ENCODE measurements around the gene USP5. TPM values are rescaled to one million over a fixed set of nuclear protein-coding genes. Genes with fewer than 3 reads are reported as not detected.

Gene USP5
- total and polyA plus RNA-seq, 2 donors (not counting 3 experiments of a cell fraction or from before 2014, with no cell fraction given), result 68.9 to 135 TPM

- no peak overlapping the region for H2AFZ ChIP-seq (ENCODE audit: low read depth, low read length)
- H3K79me2 ChIP-seq (ENCODE audit: control insufficient read depth, insufficient read depth, low read length), result no peaks in the 10 kb centered on the region
- no peaks in the 10 kb centered on the region for H3K27me3 ChIP-seq (ENCODE audit: control insufficient read depth in 2 of 2, insufficient read depth in 2 of 2, low read length in 2 of 2)
- no peak overlapping the region for H3K27ac ChIP-seq (ENCODE audit: insufficient read depth, low read depth, low read length)
- no peaks in the 10 kb centered on the region for H3K4me1 ChIP-seq (ENCODE audit: control insufficient read depth, extremely low read depth, insufficient read depth, low read length)
- H3K4me3 ChIP-seq (replicated peaks in 1 of 3; ENCODE audit: insufficient read depth in 1 of 3, low read depth in 1 of 3, low read length in 3 of 3), result no peak overlapping the region
- peaks cover 15 to 64% of the 10 kb centered on the region in 2 experiments for H3K36me3 ChIP-seq (ENCODE audit: control insufficient read depth in 2 of 2, extremely low read depth in 1 of 2, insufficient read depth in 2 of 2, low read length in 2 of 2)
- H4K20me1 ChIP-seq (replicated peaks; ENCODE audit: control insufficient read depth, extremely low read depth, insufficient read depth, low read length), result no peaks in the 10 kb centered on the region
- TF ChIP-seq POLR2AphosphoS5 (IDR thresholded peaks at IDR 0.05; ENCODE audit: insufficient read depth, low read depth, low read length), result no peak
- intact Hi-C loops (cut with micrococcal nuclease), result no loop called here
- H3K9me3 ChIP-seq (replicated peaks; ENCODE audit: control insufficient read depth, insufficient read depth, low read length), result no peaks in the 10 kb centered on the region
- no peaks in the 10 kb centered on the region for H3K9me1 ChIP-seq (replicated peaks; ENCODE audit: control insufficient read depth, extremely low read depth, insufficient read depth, low read length)
- no peak for DNase-seq (ENCODE audit: low read depth, low spot score)
- H3K9ac ChIP-seq (replicated peaks; ENCODE audit: extremely low read depth, insufficient read depth, low read length), result no peak overlapping the region
- CTCF ChIA-PET, result interaction anchor here (1.0 to 1.9 kb wide), 3 partner anchors 8 to 11 kb away, joined by 4 to 7 read pairs (median 5); partner anchors contain the start of gene SPSB2
- no peak for FAIRE-seq
- POLR2A ChIA-PET, result no interaction called here
- dilution Hi-C loops (cut with MboI; ENCODE audit: extremely low pct_ligation_motif_present, low sequenced_read_pairs), result no loop called here
- no TSS peak for BruUV-seq (replicated peaks)
- no peak overlapping the region for H3K4me2 ChIP-seq (ENCODE audit: insufficient read depth, low read length)
Measured at GRCh38 chr12:6861391-6861790, 9.4 kb downstream of the USP5 start.

DNA sequence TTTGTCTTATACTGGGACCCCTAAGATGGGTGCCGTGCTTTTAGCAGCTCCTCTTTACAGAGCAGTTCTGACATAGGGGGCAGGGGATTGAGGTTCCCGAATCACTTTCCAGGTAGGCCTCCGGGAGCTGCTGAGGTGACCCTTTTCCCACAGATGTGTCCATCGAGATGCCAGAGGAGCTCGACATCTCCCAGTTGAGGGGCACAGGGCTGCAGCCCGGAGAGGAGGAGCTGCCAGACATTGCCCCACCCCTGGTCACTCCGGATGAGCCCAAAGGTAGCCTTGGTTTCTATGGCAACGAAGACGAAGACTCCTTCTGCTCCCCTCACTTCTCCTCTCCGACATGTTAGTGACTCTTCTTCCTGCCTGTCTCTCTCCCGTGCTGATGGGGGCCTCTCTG is 11.1 kb downstream of the USP5 start:
- CTCF ChIA-PET, result no interaction called here
- POLR2A ChIA-PET, result no interaction called here
- BruUV-seq (replicated peaks), result no TSS peak

More for the DNA sequence above, 11.1 kb downstream of the USP5 start:
- Histone ChIP-seq H3K36me3 (ENCODE audit: control insufficient read depth in 2 of 2, extremely low read depth in 1 of 2, insufficient read depth in 2 of 2, low read length in 2 of 2) (peaks cover 9 to 53% of the 10 kb centered on the region in 2 experiments), H4K20me1 (replicated peaks; ENCODE audit: control insufficient read depth, extremely low read depth, insufficient read depth, low read length) (no peaks in the 10 kb centered on the region), H3K9me1 (replicated peaks; ENCODE audit: control insufficient read depth, extremely low read depth, insufficient read depth, low read length) (no peaks in the 10 kb centered on the region), H3K27ac (ENCODE audit: insufficient read depth, low read depth, low read length) (no peak overlapping the region), H3K4me1 (ENCODE audit: control insufficient read depth, extremely low read depth, insufficient read depth, low read length) (peaks cover 5% of the 10 kb centered on the region), H3K4me3 (replicated peaks in 1 of 3; ENCODE audit: insufficient read depth in 1 of 3, low read depth in 1 of 3, low read length in 3 of 3) (no peak overlapping the region), H3K27me3 (ENCODE audit: control insufficient read depth in 2 of 2, insufficient read depth in 2 of 2, low read length in 2 of 2) (no peaks in the 10 kb centered on the region), H2AFZ (ENCODE audit: low read depth, low read length) (no peak overlapping the region), H3K9ac (replicated peaks; ENCODE audit: extremely low read depth, insufficient read depth, low read length) (no peak overlapping the region), H3K9me3 (replicated peaks; ENCODE audit: control insufficient read depth, insufficient read depth, low read length) (no peaks in the 10 kb centered on the region), H3K4me2 (ENCODE audit: insufficient read depth, low read length) (no peak overlapping the region), H3K79me2 (ENCODE audit: control insufficient read depth, insufficient read depth, low read length) (peaks cover 6% of the 10 kb centered on the region)
- dilution Hi-C loops (cut with MboI; ENCODE audit: extremely low pct_ligation_motif_present, low sequenced_read_pairs), result no loop called here
- TF ChIP-seq MYC (IDR thresholded peaks at IDR 0.05; ENCODE audit: low read depth, low read length), result no peak
- no peak for TF ChIP-seq POLR2AphosphoS5 (IDR thresholded peaks at IDR 0.05; ENCODE audit: insufficient read depth, low read depth, low read length)
- TF ChIP-seq, protein P1, sequence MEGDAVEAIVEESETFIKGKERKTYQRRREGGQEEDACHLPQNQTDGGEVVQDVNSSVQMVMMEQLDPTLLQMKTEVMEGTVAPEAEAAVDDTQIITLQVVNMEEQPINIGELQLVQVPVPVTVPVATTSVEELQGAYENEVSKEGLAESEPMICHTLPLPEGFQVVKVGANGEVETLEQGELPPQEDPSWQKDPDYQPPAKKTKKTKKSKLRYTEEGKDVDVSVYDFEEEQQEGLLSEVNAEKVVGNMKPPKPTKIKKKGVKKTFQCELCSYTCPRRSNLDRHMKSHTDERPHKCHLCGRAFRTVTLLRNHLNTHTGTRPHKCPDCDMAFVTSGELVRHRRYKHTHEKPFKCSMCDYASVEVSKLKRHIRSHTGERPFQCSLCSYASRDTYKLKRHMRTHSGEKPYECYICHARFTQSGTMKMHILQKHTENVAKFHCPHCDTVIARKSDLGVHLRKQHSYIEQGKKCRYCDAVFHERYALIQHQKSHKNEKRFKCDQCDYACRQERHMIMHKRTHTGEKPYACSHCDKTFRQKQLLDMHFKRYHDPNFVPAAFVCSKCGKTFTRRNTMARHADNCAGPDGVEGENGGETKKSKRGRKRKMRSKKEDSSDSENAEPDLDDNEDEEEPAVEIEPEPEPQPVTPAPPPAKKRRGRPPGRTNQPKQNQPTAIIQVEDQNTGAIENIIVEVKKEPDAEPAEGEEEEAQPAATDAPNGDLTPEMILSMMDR (IDR thresholded peaks at IDR 0.05; ENCODE audit: extremely low read depth in 1 of 2, insufficient read depth in 1 of 2, low read depth in 1 of 2, low read length in 2 of 2), result no peak
- no peak for TF ChIP-seq MAX (IDR thresholded peaks at IDR 0.05; ENCODE audit: insufficient read depth, insufficient read length)
- TF ChIP-seq POLR2A (IDR thresholded peaks at IDR 0.05; ENCODE audit: low read depth, low read length), result no peak
- TF ChIP-seq FOS (IDR thresholded peaks at IDR 0.05; ENCODE audit: borderline replicate concordance, insufficient read depth, low read length), result no peak
- no peak for TF ChIP-seq GATA2 (IDR thresholded peaks at IDR 0.05; ENCODE audit: insufficient read depth, insufficient read length, low read depth, low read length)
- TF ChIP-seq EZH2 (IDR thresholded peaks at IDR 0.05; ENCODE audit: borderline replicate concordance, low read depth, low read length, severe bottlenecking), result no peak
- no peak for TF ChIP-seq JUN (IDR thresholded peaks at IDR 0.05; ENCODE audit: borderline replicate concordance, insufficient read depth, insufficient read length, low read depth)
- DNase-seq (ENCODE audit: low read depth, low spot score) (no peak), FAIRE-seq (no peak)
- intact Hi-C loops (cut with micrococcal nuclease), result no loop called here
